Upper lobe of left lung (tissue), 4 donors: ENCODE data around the gene IL27RA.

ENCODE experiments used
- CTCF ChIP-seq, 6 experiments: fragments of 450-650 bp in 4 of 6; fragments of 200-600 bp in 2 of 6; sonication (generic) in 2 of 6; IDR thresholded peaks; one replicate each; pipeline ENCODE4 v1.5.1; 2016 to 2019; ENCODE audit warnings: antibody characterized with exemption in 6 of 6
- EP300 ChIP-seq, 4 donors: sonication (generic); formaldehyde crosslinking; IDR thresholded peaks; one replicate each; pipeline ENCODE4 v1.5.1; 2017; ENCODE audit warnings: antibody characterized with exemption in 4 of 4, control low read depth in 2 of 4

GRCh38 chr19:14012378-14012915, 19.1 kb upstream of the IL27RA start:
- TF ChIP-seq EP300 (IDR thresholded peaks at IDR 0.05), result no peak
- TF ChIP-seq CTCF (IDR thresholded peaks at IDR 0.05), result no peak
